Liver (tissue), 9 donors: ENCODE data around the gene VENTX. TPM values are rescaled to one million over a fixed set of nuclear protein-coding genes. Genes with fewer than 3 reads are reported as not detected.

Source experiments
- DNase-seq: peaks from one replicate; pipeline ENCODE4 v3.0.0-alpha.2; 2017; ENCODE audit warnings: low spot score
- H3K27ac ChIP-seq, 2 donors: one replicate each; pipeline ENCODE4 v1.7.0; 2013; ENCODE audit warnings: inconsistent platforms in 2 of 2, low read length in 2 of 2, control low read depth in 1 of 2, low read depth in 1 of 2, mild to moderate bottlenecking in 1 of 2
- H3K27me3 ChIP-seq, 4 donors: one replicate each; pipeline versions ENCODE4 v1.6.1 to v1.7.0; 2013; ENCODE audit warnings: low read length in 3 of 4, inconsistent platforms in 1 of 4, mild to moderate bottlenecking in 1 of 4, moderate library complexity in 1 of 4; ENCODE audit not compliant: control insufficient read depth in 4 of 4, insufficient read depth in 4 of 4
- H3K36me3 ChIP-seq, 4 donors: one replicate each; pipeline versions ENCODE4 v1.6.1 to v1.7.0; 2013; ENCODE audit warnings: low read length in 3 of 4, mild to moderate bottlenecking in 3 of 4, low read depth in 1 of 4, moderate library complexity in 1 of 4; ENCODE audit not compliant: control insufficient read depth in 4 of 4, insufficient read depth in 3 of 4
- H3K4me1 ChIP-seq, 4 donors: one replicate each; pipeline versions ENCODE4 v1.6.1 to v1.7.0; 2013; ENCODE audit warnings: low read length in 3 of 4, mild to moderate bottlenecking in 3 of 4, moderate library complexity in 1 of 4; ENCODE audit not compliant: control insufficient read depth in 4 of 4, insufficient read depth in 4 of 4
- H3K4me3 ChIP-seq, 3 donors: one replicate each; pipeline versions ENCODE4 v1.6.1 to v1.7.0; 2013; ENCODE audit warnings: low read length in 3 of 3, control low read depth in 1 of 3, low read depth in 1 of 3, mild to moderate bottlenecking in 1 of 3
- H3K9ac ChIP-seq, 2 donors: one replicate each; pipeline ENCODE4 v1.7.0; 2013; ENCODE audit warnings: low read length in 2 of 2, mild to moderate bottlenecking in 2 of 2, moderate library complexity in 2 of 2, control low read depth in 1 of 2, low read depth in 1 of 2
- H3K9me3 ChIP-seq, 4 donors: one replicate each; pipeline versions ENCODE4 v1.6.1 to v1.7.0; 2013; ENCODE audit warnings: low read length in 3 of 4; ENCODE audit not compliant: control insufficient read depth in 4 of 4
- EGR1 ChIP-seq, 2 donors: IDR thresholded peaks; 2 replicates each; pipeline ENCODE4 v1.6.1; 2016 to 2018; ENCODE audit warnings: antibody characterized with exemption in 2 of 2, low read depth in 2 of 2
- FOXA1 ChIP-seq: IDR thresholded peaks from 2 replicates; pipeline ENCODE4 v1.6.1; 2016; ENCODE audit warnings: antibody characterized with exemption
- FOXA2 ChIP-seq: IDR thresholded peaks from 2 replicates; pipeline ENCODE4 v1.6.1; 2016; ENCODE audit warnings: antibody characterized with exemption
- GABPA ChIP-seq, 2 donors: IDR thresholded peaks in 1 of 2; conservative IDR thresholded peaks in 1 of 2; 2 replicates each; pipeline ENCODE4 v1.6.1; 2016; ENCODE audit warnings: antibody characterized with exemption in 2 of 2, mild to moderate bottlenecking in 1 of 2, moderate library complexity in 1 of 2
- HNF4A ChIP-seq, 2 donors: conservative IDR thresholded peaks; 2 replicates each; pipeline ENCODE4 v1.6.1; 2016; ENCODE audit warnings: antibody characterized with exemption in 2 of 2, mild to moderate bottlenecking in 2 of 2
- HNF4G ChIP-seq: IDR thresholded peaks from 2 replicates; pipeline ENCODE4 v1.6.1; 2016; ENCODE audit warnings: antibody characterized with exemption
- JUND ChIP-seq, 2 donors: IDR thresholded peaks; 2 replicates each; pipeline ENCODE4 v1.6.1; 2016; ENCODE audit warnings: antibody characterized with exemption in 2 of 2
- MAX ChIP-seq: IDR thresholded peaks from 2 replicates; pipeline ENCODE4 v1.6.1; 2016; ENCODE audit warnings: antibody characterized with exemption
- NR2F2 ChIP-seq: IDR thresholded peaks from 2 replicates; pipeline ENCODE4 v1.6.1; 2016; ENCODE audit warnings: antibody characterized with exemption
- RAD21 ChIP-seq, 2 donors: IDR thresholded peaks; 2 replicates each; pipeline ENCODE4 v1.6.1; 2016; ENCODE audit warnings: antibody characterized with exemption in 2 of 2, mild to moderate bottlenecking in 2 of 2
- REST ChIP-seq: IDR thresholded peaks from 2 replicates; pipeline ENCODE4 v1.6.1; 2016; ENCODE audit warnings: antibody characterized with exemption, mild to moderate bottlenecking
- RXRA ChIP-seq, 2 donors: IDR thresholded peaks; 2 replicates each; pipeline ENCODE4 v1.6.1; 2017 to 2018; ENCODE audit warnings: antibody characterized with exemption in 2 of 2, mild to moderate bottlenecking in 1 of 2
- SP1 ChIP-seq: IDR thresholded peaks from 2 replicates; pipeline ENCODE4 v1.6.1; 2018; ENCODE audit warnings: antibody characterized with exemption, mild to moderate bottlenecking
- TAF1 ChIP-seq: conservative IDR thresholded peaks from 2 replicates; pipeline ENCODE4 v1.6.1; 2016; ENCODE audit warnings: antibody characterized with exemption, mild to moderate bottlenecking
- YY1 ChIP-seq: IDR thresholded peaks from 2 replicates; pipeline ENCODE4 v1.6.1; 2016; ENCODE audit warnings: antibody characterized with exemption, mild to moderate bottlenecking
- ZBTB33 ChIP-seq: IDR thresholded peaks from 2 replicates; pipeline ENCODE4 v1.6.1; 2016; ENCODE audit warnings: antibody characterized with exemption
- WGBS: extraction: QIAGEN DNeasy Blood & Tissue Kit; methylation state at CpG from one replicate; pipeline ENCODE4 v1.1.7; 2013; 5-methylcytosine and 5-hydroxymethylcytosine counted together
- polyA plus RNA-seq, 2 donors: library from polyadenylated mRNA; stranded (reverse) in 1 of 2; unstranded in 1 of 2; fragments of 200-250 nt in 1 of 2; fragments of >200 nt in 1 of 2; fragmentation: Nextera tagmentation in 1 of 2; extraction: Ambion mirVana in 1 of 2; gene quantifications; one replicate each; pipeline versions ENCODE4 v1.2.1 to v1.2.3, GENCODE V29; 2013 to 2015
- total RNA-seq, 2 donors: library from RNA; depleted of rRNA; stranded (reverse); fragments of >200 nt; gene quantifications; one replicate each; pipeline ENCODE4 v1.2.3, GENCODE V29; 2014
- TF ChIP-seq, protein P1 (sequence below): IDR thresholded peaks from 2 replicates; pipeline ENCODE4 v1.6.1; 2016; ENCODE audit warnings: antibody characterized with exemption
- TF ChIP-seq, protein P2 (sequence below): fragments of 150-350 bp; IDR thresholded peaks from 2 replicates; pipeline ENCODE4 v1.5.1; 2017; ENCODE audit warnings: improper control_type of control experiment, low read depth, low read length; ENCODE audit not compliant: missing input control
- donor health status: healthy.
- donor health status: healthy.
- donor health status: healthy.
- donor health status: healthy.
- donor health status: healthy.

Gene VENTX
- total and polyA plus RNA-seq, 4 donors = 0.05 to 0.25 (median 0.09) TPM

DNA sequence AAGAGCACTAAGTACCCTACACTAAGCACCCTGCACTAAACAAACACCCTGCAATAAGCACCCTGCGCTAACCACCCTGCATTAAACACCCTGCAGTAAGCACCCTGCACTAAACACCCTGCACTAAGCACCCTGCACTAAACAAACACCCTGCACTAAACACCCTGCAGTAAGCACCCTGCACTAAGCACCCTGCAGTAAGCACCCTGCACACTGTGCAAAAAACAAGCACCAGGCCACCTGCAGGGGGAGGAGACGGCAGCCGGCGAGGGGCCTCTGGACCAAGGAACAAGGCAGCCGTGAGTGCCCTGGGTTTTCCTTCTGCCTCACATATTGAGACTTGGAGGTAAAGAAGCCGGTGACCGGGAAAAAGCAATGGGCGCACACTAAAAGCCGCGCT, 47.4 kb upstream of the VENTX start:
- no peak overlapping the region for H3K27ac ChIP-seq
- DNase-seq = no peak
- TF ChIP-seq EGR1 (IDR thresholded peaks at IDR 0.05; ENCODE audit: low read depth in 2 of 2) (no peak), MAX (no peak), RAD21 (IDR thresholded peaks at IDR 0.05) (no peak), HNF4A (conservative IDR thresholded peaks at IDR 0.05) (no peak), NR2F2 (no peak), YY1 (no peak), HNF4G (no peak), GABPA (IDR thresholded peaks at IDR 0.05 in 1 of 2, conservative IDR thresholded peaks at IDR 0.05 in 1 of 2) (no peak), FOXA2 (no peak), FOXA1 (no peak), REST (no peak), TAF1 (no peak), SP1 (no peak), RXRA (IDR thresholded peaks at IDR 0.05) (no peak), JUND (IDR thresholded peaks at IDR 0.05) (no peak), ZBTB33 (no peak)
- TF ChIP-seq, protein P1, sequence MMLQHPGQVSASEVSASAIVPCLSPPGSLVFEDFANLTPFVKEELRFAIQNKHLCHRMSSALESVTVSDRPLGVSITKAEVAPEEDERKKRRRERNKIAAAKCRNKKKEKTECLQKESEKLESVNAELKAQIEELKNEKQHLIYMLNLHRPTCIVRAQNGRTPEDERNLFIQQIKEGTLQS = no peak
- TF ChIP-seq, protein P2, sequence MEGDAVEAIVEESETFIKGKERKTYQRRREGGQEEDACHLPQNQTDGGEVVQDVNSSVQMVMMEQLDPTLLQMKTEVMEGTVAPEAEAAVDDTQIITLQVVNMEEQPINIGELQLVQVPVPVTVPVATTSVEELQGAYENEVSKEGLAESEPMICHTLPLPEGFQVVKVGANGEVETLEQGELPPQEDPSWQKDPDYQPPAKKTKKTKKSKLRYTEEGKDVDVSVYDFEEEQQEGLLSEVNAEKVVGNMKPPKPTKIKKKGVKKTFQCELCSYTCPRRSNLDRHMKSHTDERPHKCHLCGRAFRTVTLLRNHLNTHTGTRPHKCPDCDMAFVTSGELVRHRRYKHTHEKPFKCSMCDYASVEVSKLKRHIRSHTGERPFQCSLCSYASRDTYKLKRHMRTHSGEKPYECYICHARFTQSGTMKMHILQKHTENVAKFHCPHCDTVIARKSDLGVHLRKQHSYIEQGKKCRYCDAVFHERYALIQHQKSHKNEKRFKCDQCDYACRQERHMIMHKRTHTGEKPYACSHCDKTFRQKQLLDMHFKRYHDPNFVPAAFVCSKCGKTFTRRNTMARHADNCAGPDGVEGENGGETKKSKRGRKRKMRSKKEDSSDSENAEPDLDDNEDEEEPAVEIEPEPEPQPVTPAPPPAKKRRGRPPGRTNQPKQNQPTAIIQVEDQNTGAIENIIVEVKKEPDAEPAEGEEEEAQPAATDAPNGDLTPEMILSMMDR = no peak
- H3K27me3 ChIP-seq = no peaks in the 10 kb centered on the region
- H3K4me3 ChIP-seq = no peak overlapping the region
- no peak overlapping the region for H3K9ac ChIP-seq
- no peaks in the 10 kb centered on the region for H3K4me1 ChIP-seq
- 97% methylated on average over 10 of the region's 10 CpGs for WGBS
- H3K36me3 ChIP-seq = peaks cover 0 to 5% (median 0%) of the 10 kb centered on the region in 4 donors
- no peaks in the 10 kb centered on the region for H3K9me3 ChIP-seq
